H1 (cell line): ENCODE measurements around the gene CD3D. TPM values are rescaled to one million over a fixed set of nuclear protein-coding genes. Genes with fewer than 3 reads are reported as not detected.

Experiments
- CTCF ChIA-PET: fragments of 300-600 bp; sonication (Branson Sonifier 250); formaldehyde crosslinking; loops from one replicate; lab custom pipeline; 2021; ENCODE audit not compliant: partially characterized antibody; lab: Charles Lee
- POLR2A ChIA-PET: fragments of 300-600 bp; sonication (Branson Sonifier 250); formaldehyde crosslinking; loops from one replicate; lab custom pipeline; 2021; ENCODE audit warnings: inconsistent platforms; ENCODE audit not compliant: partially characterized antibody; lab: Charles Lee
- DNase-seq, 2 experiments: peaks; one replicate each; pipeline versions ENCODE4 v3.0.0 to v3.0.0-alpha.2; 2010 to 2022; ENCODE audit warnings: low spot score in 2 of 2, low read depth in 1 of 2, mixed read lengths in 1 of 2
- FAIRE-seq: peaks from 2 replicates; lab custom pipeline; 2011; peaks lifted over from hg19 to GRCh38; lab: Jason Lieb, UNC
- H2AFZ ChIP-seq: 2 replicates; pipeline ENCODE4 v1.8.1; 2012; ENCODE audit warnings: low read length, inconsistent platforms
- H2AK5ac ChIP-seq: 2 replicates; pipeline ENCODE4 v1.6.1; 2013; ENCODE audit warnings: low read depth, low read length
- H2BK120ac ChIP-seq: replicated peaks from 2 replicates; pipeline ENCODE3; 2013; ENCODE audit warnings: low read depth, low read length, inconsistent platforms
- H2BK12ac ChIP-seq: 2 replicates; pipeline ENCODE4 v1.6.1; 2013; ENCODE audit warnings: low read depth, low read length
- H2BK15ac ChIP-seq: 2 replicates; pipeline ENCODE4 v1.6.1; 2013; ENCODE audit warnings: low read length
- H2BK20ac ChIP-seq: 2 replicates; pipeline ENCODE4 v1.6.1; 2013; ENCODE audit warnings: low read length
- H2BK5ac ChIP-seq: 2 replicates; pipeline ENCODE4 v1.6.1; 2013; ENCODE audit warnings: low read depth, low read length
- H3K14ac ChIP-seq: 2 replicates; pipeline ENCODE4 v1.6.1; 2013; ENCODE audit warnings: inconsistent platforms; ENCODE audit not compliant: insufficient read length
- H3K18ac ChIP-seq: 2 replicates; pipeline ENCODE4 v1.6.1; 2013; ENCODE audit warnings: low read length; ENCODE audit errors: extremely low read depth
- H3K23ac ChIP-seq: 2 replicates; pipeline ENCODE4 v1.6.1; 2013; ENCODE audit warnings: inconsistent platforms; ENCODE audit not compliant: insufficient read length
- H3K23me2 ChIP-seq: 2 replicates; pipeline ENCODE4 v1.6.1; 2013; ENCODE audit warnings: low read depth, low read length
- H3K27ac ChIP-seq: 2 replicates; pipeline ENCODE4 v1.6.1; 2011; ENCODE audit warnings: low read depth, low read length, inconsistent platforms
- H3K27me3 ChIP-seq, 4 experiments: replicated peaks in 1 of 4; 1 replicate in 1 of 4; 2 replicates in 3 of 4; pipeline versions ENCODE4 v1.6.1 to v1.8.1; 2011 to 2013; ENCODE audit warnings: low read length in 3 of 4, mild to moderate bottlenecking in 3 of 4, inconsistent platforms in 2 of 4, mixed read lengths in 2 of 4, moderate library complexity in 1 of 4; ENCODE audit not compliant: control insufficient read depth in 3 of 4, insufficient read depth in 3 of 4; ENCODE audit errors: extremely low read depth in 1 of 4
- H3K36me3 ChIP-seq, 4 experiments: 2 replicates each; pipeline versions ENCODE4 v1.6.1 to v1.8.1; 2011 to 2013; ENCODE audit warnings: mild to moderate bottlenecking in 4 of 4, low read length in 3 of 4, moderate library complexity in 2 of 4, control low read depth in 1 of 4, inconsistent platforms in 1 of 4; ENCODE audit not compliant: insufficient read depth in 4 of 4, control insufficient read depth in 2 of 4
- H3K4ac ChIP-seq: replicated peaks from 2 replicates; pipeline ENCODE3; 2013; ENCODE audit warnings: low read length, low read depth, mixed read lengths, inconsistent platforms; ENCODE audit not compliant: insufficient read length
- H3K4me1 ChIP-seq, 4 experiments: replicated peaks in 1 of 4; 1 replicate in 1 of 4; 2 replicates in 3 of 4; pipeline versions ENCODE4 v1.6.1 to v1.8.1; 2011 to 2013; ENCODE audit warnings: low read length in 3 of 4, inconsistent platforms in 2 of 4, mixed read lengths in 1 of 4; ENCODE audit not compliant: insufficient read depth in 4 of 4, control insufficient read depth in 3 of 4
- H3K4me2 ChIP-seq, 2 experiments: 2 replicates each; pipeline versions ENCODE4 v1.6.1 to v1.8.1; 2011 to 2013; ENCODE audit warnings: low read depth in 2 of 2, low read length in 2 of 2, control low read depth in 1 of 2, inconsistent platforms in 1 of 2, mild to moderate bottlenecking in 1 of 2; ENCODE audit not compliant: insufficient read depth in 1 of 2
- H3K4me3 ChIP-seq, 4 experiments: fragments of 200-600, 300-600 bp in 1 of 4; sonication (generic), shearing (Covaris generic), sonication (Bioruptor Twin) in 1 of 4; 2 replicates each; pipeline versions ENCODE4 v1.5.1 to v1.8.1; 2011 to 2016; ENCODE audit warnings: low read length in 4 of 4, low read depth in 3 of 4, control low read depth in 2 of 4, inconsistent platforms in 2 of 4, mild to moderate bottlenecking in 2 of 4, mixed read lengths in 1 of 4, moderate library complexity in 1 of 4; ENCODE audit not compliant: insufficient read depth in 2 of 4; ENCODE audit errors: extremely low read depth in 1 of 4
- H3K56ac ChIP-seq: replicated peaks from 2 replicates; pipeline ENCODE3; 2013; ENCODE audit warnings: low read depth, mild to moderate bottlenecking, mixed read lengths, low read length, inconsistent platforms; ENCODE audit not compliant: insufficient read length
- H3K79me1 ChIP-seq: 2 replicates; pipeline ENCODE4 v1.6.1; 2013; ENCODE audit warnings: low read depth, low read length, control low read depth
- H3K79me2 ChIP-seq, 2 experiments: 2 replicates each; pipeline versions ENCODE4 v1.6.1 to v1.8.1; 2012 to 2013; ENCODE audit warnings: low read length in 2 of 2, mild to moderate bottlenecking in 2 of 2, inconsistent platforms in 1 of 2; ENCODE audit not compliant: insufficient read depth in 2 of 2, control insufficient read depth in 1 of 2
- H3K9ac ChIP-seq, 4 experiments: replicated peaks in 1 of 4; 1 replicate in 1 of 4; 2 replicates in 3 of 4; pipeline versions ENCODE4 v1.6.1 to v1.8.1; 2011 to 2013; ENCODE audit warnings: low read depth in 3 of 4, low read length in 3 of 4, control low read depth in 2 of 4, mild to moderate bottlenecking in 2 of 4, moderate library complexity in 2 of 4, inconsistent platforms in 1 of 4; ENCODE audit errors: extremely low read depth in 1 of 4
- H3K9me3 ChIP-seq, 2 experiments: 2 replicates each; pipeline versions ENCODE4 v1.6.1 to v1.8.1; 2012 to 2013; ENCODE audit warnings: mild to moderate bottlenecking in 2 of 2, moderate library complexity in 2 of 2, control low read depth in 1 of 2, inconsistent platforms in 1 of 2, low read depth in 1 of 2, low read length in 1 of 2, mixed read lengths in 1 of 2; ENCODE audit not compliant: insufficient read depth in 2 of 2
- H4K20me1 ChIP-seq, 2 experiments: replicated peaks in 1 of 2; 2 replicates each; pipeline versions ENCODE3 to v1.8.1; 2011 to 2013; ENCODE audit warnings: inconsistent platforms in 2 of 2, low read length in 2 of 2, mild to moderate bottlenecking in 1 of 2; ENCODE audit not compliant: insufficient read depth in 2 of 2, control insufficient read depth in 1 of 2
- H4K5ac ChIP-seq: 2 replicates; pipeline ENCODE4 v1.6.1; 2013; ENCODE audit warnings: low read length, low read depth, mixed read lengths, inconsistent platforms; ENCODE audit not compliant: insufficient read length
- H4K8ac ChIP-seq: 2 replicates; pipeline ENCODE4 v1.8.0; 2013; ENCODE audit warnings: mild to moderate bottlenecking, moderate library complexity, low read length, inconsistent platforms; ENCODE audit not compliant: insufficient read depth; ENCODE audit errors: extremely low read depth
- H4K91ac ChIP-seq: replicated peaks from 2 replicates; pipeline ENCODE3; 2013; ENCODE audit warnings: low read length, mixed read lengths, inconsistent platforms; ENCODE audit not compliant: insufficient read length
- CTBP2 ChIP-seq: IDR thresholded peaks from 2 replicates; pipeline ENCODE4 v1.7.0; 2011; ENCODE audit warnings: borderline replicate concordance, mild to moderate bottlenecking, moderate library complexity, mixed read lengths, low read length; ENCODE audit not compliant: insufficient read depth, insufficient read length
- CTCF ChIP-seq, 3 experiments: IDR thresholded peaks; 1 replicate in 2 of 3; 2 replicates in 1 of 3; pipeline versions ENCODE4 v1.5.1 to v1.6.1; 2011; ENCODE audit warnings: low read length in 3 of 3, mild to moderate bottlenecking in 3 of 3, inconsistent platforms in 2 of 3, low read depth in 1 of 3, moderate library complexity in 1 of 3; ENCODE audit not compliant: insufficient read depth in 1 of 3; ENCODE audit errors: control extremely low read depth in 1 of 3
- E2F6 ChIP-seq: IDR thresholded peaks from 2 replicates; pipeline ENCODE4 v1.6.1; 2012; ENCODE audit warnings: inconsistent platforms
- JUN ChIP-seq: IDR thresholded peaks from 2 replicates; pipeline ENCODE4 v1.6.1; 2011; ENCODE audit warnings: low read depth, mild to moderate bottlenecking, improper control_type of control experiment, low read length
- KDM4A ChIP-seq: IDR thresholded peaks from one replicate; pipeline ENCODE4 v1.7.1; 2012; ENCODE audit warnings: low read depth, mild to moderate bottlenecking, moderate library complexity, low read length, inconsistent platforms; ENCODE audit not compliant: severe bottlenecking
- RNF2 ChIP-seq: fragments of 200-900, 300-1000 bp; sonication (generic); IDR thresholded peaks from 2 replicates; pipeline ENCODE4 v1.7.1; 2016; ENCODE audit warnings: borderline replicate concordance, low read depth, mild to moderate bottlenecking, antibody characterized with exemption, low read length; ENCODE audit not compliant: poor library complexity, severe bottlenecking; ENCODE audit errors: missing control alignments
- SIN3A ChIP-seq, 2 experiments: IDR thresholded peaks in 1 of 2; conservative IDR thresholded peaks in 1 of 2; 2 replicates each; pipeline ENCODE4 v1.6.1; 2011 to 2012; ENCODE audit warnings: low read length in 2 of 2, improper control_type of control experiment in 1 of 2, low read depth in 1 of 2, mild to moderate bottlenecking in 1 of 2
- TAF7 ChIP-seq: optimal IDR thresholded peaks from 2 replicates; pipeline ENCODE3; 2011; ENCODE audit warnings: low read depth, mild to moderate bottlenecking, inconsistent platforms, low read length, moderate library complexity, borderline replicate concordance
- WGBS, 2 experiments: shearing (Covaris generic) in 1 of 2; methylation state at CpG; one replicate each; pipeline versions ENCODE4 v1.1.6 to v1.1.7; 2013 to 2015; ENCODE audit warnings: low lambda C conversion rate in 2 of 2, mixed read lengths in 2 of 2, inconsistent platforms in 1 of 2, low coverage in 1 of 2, missing lambda C conversion rate in 1 of 2; ENCODE audit not compliant: insufficient replicate concordance in 2 of 2, insufficient coverage in 1 of 2, insufficient read length in 1 of 2; ENCODE audit errors: extremely low coverage in 1 of 2, missing lambda C conversion rate in 1 of 2; 5-methylcytosine and 5-hydroxymethylcytosine counted together
- polyA plus RNA-seq, 7 experiments: library from polyadenylated mRNA; depleted of rRNA in 3 of 7; stranded (reverse) in 5 of 7; unstranded in 2 of 7; fragments of >200 nt in 5 of 7; fragments of 200-250 nt in 2 of 7; gene quantifications; 1 replicate in 5 of 7; 2 replicates in 1 of 7; 4 replicates in 1 of 7; pipeline versions ENCODE4 v1.2.1 to v1.2.3, GENCODE V29; 2011 to 2013; ENCODE audit warnings: missing spikeins in 2 of 7, mixed read lengths in 2 of 7
- total RNA-seq: library from RNA; stranded (reverse); fragmentation: NEBNext Ultra II Directional; extraction: Animal tissue kit (Norgen Biotek cat#: 25700); gene quantifications from 2 replicates; pipeline ENCODE4 v1.2.1, GENCODE V29; 2021

CD3D gene
- total and polyA plus RNA-seq, 2 of the 8 experiments (the other 6 are each of a cell fraction or from before 2014, with no cell fraction given): not detected

GRCh38 chr11:118353084-118353710, 10.7 kb upstream of the CD3D start:
- H3K79me1 ChIP-seq: no peaks in the 10 kb centered on the region
- H4K8ac ChIP-seq: no peak overlapping the region
- no peak overlapping the region for H2BK120ac ChIP-seq
- H3K14ac ChIP-seq: no peak overlapping the region
- H3K79me2 ChIP-seq: no peaks in the 10 kb centered on the region
- no peaks in the 10 kb centered on the region for H3K36me3 ChIP-seq
- no peaks in the 10 kb centered on the region for H3K23me2 ChIP-seq
- H3K4me2 ChIP-seq: no peak overlapping the region
- H3K23ac ChIP-seq: no peak overlapping the region
- H3K27me3 ChIP-seq: peaks cover 0 to 3% (median 1%) of the 10 kb centered on the region in 4 experiments; a peak in 2 of 7 replicates
- no peak overlapping the region for H2BK15ac ChIP-seq
- no peak overlapping the region for H2BK5ac ChIP-seq
- DNase-seq (no peak), FAIRE-seq (no peak)
- H3K9ac ChIP-seq: no peak overlapping the region
- H3K27ac ChIP-seq: no peak overlapping the region
- H2BK12ac ChIP-seq: no peak overlapping the region
- 21% methylated on average over 6 of the region's 6 CpGs; no CpG with 5 or more reads in 1 of the 2 experiments for WGBS, 2 experiments
- H4K20me1 ChIP-seq: no peaks in the 10 kb centered on the region
- no peak overlapping the region for H3K4ac ChIP-seq
- H4K5ac ChIP-seq: no peak overlapping the region
- no peak overlapping the region for H2BK20ac ChIP-seq
- CTCF ChIA-PET: interaction anchor here (0.7 to 8.9 kb wide), 9 partner anchors 13 to 222 kb away, joined by 3 to 52 read pairs (median 4); partner anchors contain the start of gene CD3D
- H4K91ac ChIP-seq: no peak overlapping the region
- no peak overlapping the region for H2AFZ ChIP-seq
- peaks cover 0 to 3% of the 10 kb centered on the region in 2 experiments; a peak in 1 of 4 replicates for H3K9me3 ChIP-seq
- H3K18ac ChIP-seq: no peak overlapping the region
- H3K4me1 ChIP-seq: no peaks in the 10 kb centered on the region
- no peak overlapping the region for H3K56ac ChIP-seq
- POLR2A ChIA-PET: no interaction called here
- no peak overlapping the region for H2AK5ac ChIP-seq
- H3K4me3 ChIP-seq: no peak overlapping the region
- no peak for TF ChIP-seq KDM4A
- no peak for TF ChIP-seq RNF2
- TF ChIP-seq CTCF (IDR thresholded peaks at IDR 0.05; ENCODE audit: control extremely low read depth in 1 of 3, insufficient read depth in 1 of 3, low read depth in 1 of 3, low read length in 3 of 3): peak in 1 of 3 experiments; percentile 13; a peak in 2 of 4 replicates
- no peak for TF ChIP-seq CTBP2
- TF ChIP-seq JUN: no peak
- no peak for TF ChIP-seq SIN3A (conservative IDR thresholded peaks at IDR 0.05 in 1 of 2, IDR thresholded peaks at IDR 0.05 in 1 of 2; ENCODE audit: low read depth in 1 of 2, low read length in 2 of 2)
- TF ChIP-seq TAF7: no peak
- no peak for TF ChIP-seq E2F6
